Effector memory CD8-positive, alpha-beta T cell (primary cell): Measurements from ENCODE around the gene TIGD3.

Experiments
- ATAC-seq: fragments of 150-1000 bp; cut with Tn5 transposase; replicated peaks from 2 replicates; pipeline ENCODE4 v1.10.0; 2021; ENCODE audit warnings: mild to moderate bottlenecking, moderate library complexity
- DNase-seq, 3 experiments: peaks; one replicate each; pipeline ENCODE4 v3.0.0; 2021
- H3K27ac Mint-ChIP-seq, 2 donors: one replicate each; pipeline ENCODE4 v1.8.0; 2022; ENCODE audit warnings: mild to moderate bottlenecking in 2 of 2, mixed read lengths in 2 of 2, moderate library complexity in 2 of 2
- H3K27me3 Mint-ChIP-seq, 2 donors: one replicate each; pipeline ENCODE4 v1.8.0; 2022; ENCODE audit warnings: mixed read lengths in 2 of 2
- H3K36me3 Mint-ChIP-seq: one replicate; pipeline ENCODE4 v1.8.0; 2022; ENCODE audit warnings: mild to moderate bottlenecking, moderate library complexity, mixed read lengths; ENCODE audit not compliant: insufficient read depth
- H3K4me1 Mint-ChIP-seq, 2 donors: one replicate each; pipeline ENCODE4 v1.8.0; 2022; ENCODE audit warnings: low read depth in 2 of 2, mixed read lengths in 2 of 2
- H3K4me3 Mint-ChIP-seq, 2 donors: one replicate each; pipeline ENCODE4 v1.8.0; 2022; ENCODE audit warnings: mild to moderate bottlenecking in 2 of 2, mixed read lengths in 2 of 2, moderate library complexity in 2 of 2
- H3K9me3 Mint-ChIP-seq, 2 donors: one replicate each; pipeline ENCODE4 v1.8.0; 2022; ENCODE audit warnings: mixed read lengths in 2 of 2

Gene TIGD3

GRCh38 chr11:65334696-65335295, 19.8 kb upstream of the TIGD3 start:
- no peaks in the 10 kb centered on the region for H3K9me3 Mint-ChIP-seq
- peak overlapping the region; percentile 100 for H3K4me3 Mint-ChIP-seq
- peak overlapping the region; percentile 59 to 99 for H3K27ac Mint-ChIP-seq
- peaks cover 30 to 40% of the 10 kb centered on the region in 2 donors for H3K4me1 Mint-ChIP-seq
- DNase-seq, result no peak
- peaks cover 22% of the 10 kb centered on the region for H3K36me3 Mint-ChIP-seq
- no peaks in the 10 kb centered on the region for H3K27me3 Mint-ChIP-seq
- no peak for ATAC-seq

- Mint-ChIP-seq H3K4me3 (no peak overlapping the region), H3K4me1 (peaks cover 27 to 36% of the 10 kb centered on the region in 2 donors), H3K36me3 (peaks cover 52% of the 10 kb centered on the region), H3K27ac (peak overlapping the region in 1 of 2 donors; percentile 20), H3K27me3 (no peaks in the 10 kb centered on the region), H3K9me3 (no peaks in the 10 kb centered on the region)
- no peak for ATAC-seq
- DNase-seq, result no peak
Measured at GRCh38 chr11:65338676-65339075, 15.9 kb upstream of the TIGD3 start.

GRCh38 chr11:65340226-65340625, 14.3 kb upstream of the TIGD3 start:
- H3K27ac Mint-ChIP-seq, result peak overlapping the region in 1 of 2 donors; percentile 20
- no peak for DNase-seq
- no peak for ATAC-seq
- peaks cover 62% of the 10 kb centered on the region for H3K36me3 Mint-ChIP-seq
- H3K27me3 Mint-ChIP-seq, result no peaks in the 10 kb centered on the region
- H3K4me3 Mint-ChIP-seq, result no peak overlapping the region
- no peaks in the 10 kb centered on the region for H3K9me3 Mint-ChIP-seq
- peaks cover 17 to 25% of the 10 kb centered on the region in 2 donors for H3K4me1 Mint-ChIP-seq

GRCh38 chr11:65341856-65342255, 12.7 kb upstream of the TIGD3 start:
- Mint-ChIP-seq H3K9me3 (no peaks in the 10 kb centered on the region), H3K27me3 (no peaks in the 10 kb centered on the region), H3K36me3 (peaks cover 72% of the 10 kb centered on the region), H3K4me3 (no peak overlapping the region), H3K4me1 (peaks cover 12 to 18% of the 10 kb centered on the region in 2 donors), H3K27ac (no peak overlapping the region)
- ATAC-seq (no peak), DNase-seq (no peak)

- Mint-ChIP-seq H3K9me3 (no peaks in the 10 kb centered on the region), H3K4me1 (peaks cover 12 to 14% of the 10 kb centered on the region in 2 donors), H3K27me3 (no peaks in the 10 kb centered on the region), H3K27ac (no peak overlapping the region), H3K36me3 (peaks cover 73% of the 10 kb centered on the region), H3K4me3 (no peak overlapping the region)
- ATAC-seq, result no peak
- no peak for DNase-seq
Measured at GRCh38 chr11:65351511-65351910, 3.0 kb upstream of the TIGD3 start.

GRCh38 chr11:65352783-65353182, 1.8 kb upstream of the TIGD3 start:
- Mint-ChIP-seq H3K36me3 (peaks cover 68% of the 10 kb centered on the region), H3K27ac (peak overlapping the region; percentile 66 to 67), H3K27me3 (no peaks in the 10 kb centered on the region), H3K9me3 (no peaks in the 10 kb centered on the region), H3K4me1 (peaks cover 12 to 14% of the 10 kb centered on the region in 2 donors), H3K4me3 (no peak overlapping the region)
- no peak for ATAC-seq
- no peak for DNase-seq

- H3K4me3 Mint-ChIP-seq, result peak overlapping the region; percentile 67 to 76
- H3K4me1 Mint-ChIP-seq, result peaks cover 12 to 14% of the 10 kb centered on the region in 2 donors
- H3K9me3 Mint-ChIP-seq, result no peaks in the 10 kb centered on the region
- no peaks in the 10 kb centered on the region for H3K27me3 Mint-ChIP-seq
- ATAC-seq, result no peak
- peaks cover 70% of the 10 kb centered on the region for H3K36me3 Mint-ChIP-seq
- no peak for DNase-seq
- H3K27ac Mint-ChIP-seq, result peak overlapping the region; percentile 47 to 60
Measured at GRCh38 chr11:65353376-65353775, 1.2 kb upstream of the TIGD3 start.

- peaks cover 12 to 14% of the 10 kb centered on the region in 2 donors for H3K4me1 Mint-ChIP-seq
- peak overlapping the region; percentile 47 to 60 for H3K27ac Mint-ChIP-seq
- peak overlapping the region; percentile 67 to 76 for H3K4me3 Mint-ChIP-seq
- no peaks in the 10 kb centered on the region for H3K27me3 Mint-ChIP-seq
- no peak for ATAC-seq
- H3K9me3 Mint-ChIP-seq, result no peaks in the 10 kb centered on the region
- no peak for DNase-seq
- peaks cover 66% of the 10 kb centered on the region for H3K36me3 Mint-ChIP-seq
Measured at GRCh38 chr11:65353900-65354264, 669 bp upstream of the TIGD3 start.

GRCh38 chr11:65355013-65355775, 643 bp downstream of the TIGD3 start:
- ATAC-seq, result peak; percentile 39
- peaks cover 12 to 14% of the 10 kb centered on the region in 2 donors for H3K4me1 Mint-ChIP-seq
- no peaks in the 10 kb centered on the region for H3K9me3 Mint-ChIP-seq
- H3K4me3 Mint-ChIP-seq, result peak overlapping the region; percentile 83 to 88
- peak overlapping the region in 1 of 2 donors; percentile 13 for H3K27ac Mint-ChIP-seq
- peak; percentile 33 to 34 (median 34) for DNase-seq
- no peaks in the 10 kb centered on the region for H3K27me3 Mint-ChIP-seq
- peaks cover 53% of the 10 kb centered on the region for H3K36me3 Mint-ChIP-seq

GRCh38 chr11:65355776-65356393, 1.3 kb downstream of the TIGD3 start:
- Mint-ChIP-seq H3K27me3 (no peaks in the 10 kb centered on the region), H3K4me3 (peak overlapping the region; percentile 83 to 88), H3K36me3 (peaks cover 46% of the 10 kb centered on the region), H3K27ac (peak overlapping the region in 1 of 2 donors; percentile 13), H3K9me3 (no peaks in the 10 kb centered on the region), H3K4me1 (peaks cover 12 to 14% of the 10 kb centered on the region in 2 donors)
- DNase-seq (peak in 1 of 3 experiments; percentile 12), ATAC-seq (no peak)

GRCh38 chr11:65356394-65356972, 1.9 kb downstream of the TIGD3 start:
- ATAC-seq, result no peak
- Mint-ChIP-seq H3K4me1 (peaks cover 12 to 14% of the 10 kb centered on the region in 2 donors), H3K9me3 (no peaks in the 10 kb centered on the region)

GRCh38 chr11:65357856-65358356, 3.4 kb downstream of the TIGD3 start:
- Mint-ChIP-seq H3K36me3 (peaks cover 30% of the 10 kb centered on the region), H3K4me3 (no peak overlapping the region), H3K27me3 (no peaks in the 10 kb centered on the region), H3K27ac (no peak overlapping the region), H3K9me3 (no peaks in the 10 kb centered on the region), H3K4me1 (peaks cover 13 to 14% of the 10 kb centered on the region in 2 donors)
- DNase-seq (no peak), ATAC-seq (no peak)

More at GRCh38 chr11:65356394-65356972, 1.9 kb downstream of the TIGD3 start:
- Mint-ChIP-seq H3K27me3 (no peaks in the 10 kb centered on the region), H3K4me3 (peak overlapping the region; percentile 83 to 88), H3K36me3 (peaks cover 43% of the 10 kb centered on the region), H3K27ac (peak overlapping the region in 1 of 2 donors; percentile 13)
- no peak for DNase-seq

- Mint-ChIP-seq H3K27me3 (no peaks in the 10 kb centered on the region), H3K27ac (peak overlapping the region in 1 of 2 donors; percentile 5), H3K9me3 (no peaks in the 10 kb centered on the region), H3K4me3 (no peak overlapping the region), H3K36me3 (peaks cover 4% of the 10 kb centered on the region), H3K4me1 (peaks cover 0 to 1% of the 10 kb centered on the region in 2 donors)
- DNase-seq (no peak), ATAC-seq (peak; percentile 48)
Measured at GRCh38 chr11:65362320-65362931, 7.9 kb downstream of the TIGD3 start.
